Measurements from ENCODE around the gene LRRTM4.
"Not testable (repeated sequence)": the region's sequence is repeated elsewhere in the genome, so short reads cannot be mapped to it uniquely, and the experiment has no call there.

Gene LRRTM4

DNA sequence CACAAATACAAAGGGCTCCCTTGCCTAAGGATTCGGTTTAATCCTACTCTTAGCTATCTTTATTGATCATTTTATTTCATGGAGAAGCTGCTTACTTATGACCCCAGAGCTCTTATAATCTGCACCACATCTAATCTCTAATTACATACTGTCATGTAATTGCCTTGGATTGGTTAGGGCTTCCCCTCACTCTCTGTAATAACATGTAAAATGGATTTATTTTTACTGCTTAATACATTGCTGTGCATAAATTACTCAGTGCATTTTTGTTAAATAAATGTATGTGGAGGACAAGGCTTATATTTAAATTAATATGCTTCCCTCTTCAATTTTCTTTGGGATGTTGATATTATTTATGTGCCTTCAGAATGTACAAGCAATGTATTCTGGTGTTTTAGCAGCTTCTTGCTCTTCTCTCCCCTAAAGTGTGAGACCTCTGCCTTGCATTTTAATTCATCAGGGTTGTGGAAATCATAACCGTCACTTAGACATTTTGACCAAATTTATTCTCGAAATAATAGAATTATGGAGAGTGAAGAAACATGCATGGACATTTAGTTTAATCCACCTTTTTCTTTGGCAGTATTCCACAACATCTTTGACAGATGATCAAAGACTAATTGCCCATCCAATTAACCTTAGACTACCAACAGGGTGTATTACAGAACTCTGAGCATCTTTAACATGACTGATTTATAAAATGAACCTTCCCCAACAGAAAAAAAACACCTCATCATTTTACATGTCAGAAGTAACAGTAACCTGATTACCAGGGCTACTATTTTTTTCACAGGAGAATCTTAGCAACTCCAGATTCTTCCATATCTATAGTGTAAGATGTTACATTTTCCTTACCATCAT lies 692.6 kb downstream of the LRRTM4 start:
- peak in 1 of 3 experiments; percentile 28 for DNase-seq

- peak in 1 of 3 experiments; percentile 15 for DNase-seq
Measured at GRCh38 chr2:76826691-76827090, 695.5 kb downstream of the LRRTM4 start.

- DNase-seq = no peak
Measured at GRCh38 chr2:76825140-76825970, 696.8 kb downstream of the LRRTM4 start.

DNA sequence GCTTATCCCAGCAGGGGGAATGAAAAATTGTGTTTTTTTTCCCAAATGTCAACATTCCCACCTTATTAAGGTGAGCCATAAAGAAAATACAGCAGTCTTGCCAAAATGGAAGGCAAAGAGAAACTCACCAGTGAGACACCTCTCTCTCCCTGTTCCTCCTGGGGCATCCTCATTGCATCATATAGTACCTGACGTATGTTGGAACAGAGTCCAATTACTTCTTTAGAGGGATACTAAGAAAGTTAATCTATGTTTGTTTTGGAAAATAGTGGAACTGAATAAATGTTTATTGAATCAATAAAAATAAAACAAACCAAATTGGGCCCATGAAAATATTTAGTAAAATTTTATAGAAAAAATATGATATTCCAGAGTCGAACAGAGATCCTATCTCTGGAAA lies 700.4 kb downstream of the LRRTM4 start:
- DNase-seq = no peak

DNA sequence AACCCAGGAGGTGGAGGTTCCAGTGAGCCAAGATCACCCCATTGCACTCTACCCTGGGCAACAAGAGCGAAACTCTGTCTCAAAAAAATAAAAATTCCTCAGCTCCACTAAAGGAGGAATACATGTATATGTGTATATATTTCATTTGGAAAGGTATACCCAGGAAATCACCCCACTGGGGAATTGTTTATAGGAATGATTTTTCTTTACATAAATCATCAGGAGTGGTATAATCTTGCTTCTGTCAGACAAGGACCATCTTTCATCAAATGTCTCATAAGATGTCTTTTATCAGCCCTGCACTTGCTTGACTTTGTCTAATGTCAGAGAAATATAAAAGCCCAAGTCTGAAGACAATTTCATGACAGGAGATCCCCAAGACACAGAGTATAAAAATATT lies 709.1 kb downstream of the LRRTM4 start:
- no peak for DNase-seq

- DNase-seq = peak in 1 of 3 experiments; percentile 74
Measured at GRCh38 chr2:76812156-76812555, 710.0 kb downstream of the LRRTM4 start.

DNA sequence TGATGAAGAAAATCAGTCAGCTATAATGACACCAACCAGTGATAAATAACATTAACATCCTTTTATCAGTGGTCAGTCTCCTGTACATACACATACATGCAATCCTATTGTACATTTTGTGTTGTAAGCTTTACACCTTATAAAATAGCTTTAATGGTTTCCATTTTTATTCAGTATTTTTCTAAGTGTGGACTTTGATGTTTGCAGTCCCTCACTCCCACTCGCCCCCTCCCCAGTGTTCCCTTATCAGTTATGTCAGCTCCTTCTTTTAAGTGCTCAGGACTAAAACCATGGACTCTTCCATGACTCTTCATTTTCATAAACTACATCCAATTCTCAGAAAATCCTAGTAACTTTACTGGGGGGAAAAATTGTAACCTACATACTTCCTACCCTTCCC lies 713.0 kb downstream of the LRRTM4 start:
- no peak for DNase-seq

DNA sequence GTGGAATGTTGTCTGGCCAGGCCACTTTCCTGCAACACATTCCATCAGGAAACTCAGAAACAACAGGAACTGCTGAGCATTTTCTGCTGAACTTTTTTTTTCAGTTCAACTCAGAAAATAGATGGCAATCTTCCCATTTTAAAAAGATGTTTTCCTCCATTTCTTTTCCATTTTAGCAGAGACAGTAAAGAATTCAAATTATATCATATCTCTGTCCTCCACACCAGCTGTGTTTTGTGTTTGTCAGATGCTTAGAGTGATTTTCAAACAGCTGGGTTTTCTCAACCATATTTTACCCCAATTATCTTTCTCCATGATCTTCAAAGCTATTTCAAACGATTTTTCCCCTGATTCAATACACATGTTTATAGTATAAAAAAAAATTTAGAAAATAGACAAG lies 713.4 kb downstream of the LRRTM4 start:
- DNase-seq = no peak

DNA sequence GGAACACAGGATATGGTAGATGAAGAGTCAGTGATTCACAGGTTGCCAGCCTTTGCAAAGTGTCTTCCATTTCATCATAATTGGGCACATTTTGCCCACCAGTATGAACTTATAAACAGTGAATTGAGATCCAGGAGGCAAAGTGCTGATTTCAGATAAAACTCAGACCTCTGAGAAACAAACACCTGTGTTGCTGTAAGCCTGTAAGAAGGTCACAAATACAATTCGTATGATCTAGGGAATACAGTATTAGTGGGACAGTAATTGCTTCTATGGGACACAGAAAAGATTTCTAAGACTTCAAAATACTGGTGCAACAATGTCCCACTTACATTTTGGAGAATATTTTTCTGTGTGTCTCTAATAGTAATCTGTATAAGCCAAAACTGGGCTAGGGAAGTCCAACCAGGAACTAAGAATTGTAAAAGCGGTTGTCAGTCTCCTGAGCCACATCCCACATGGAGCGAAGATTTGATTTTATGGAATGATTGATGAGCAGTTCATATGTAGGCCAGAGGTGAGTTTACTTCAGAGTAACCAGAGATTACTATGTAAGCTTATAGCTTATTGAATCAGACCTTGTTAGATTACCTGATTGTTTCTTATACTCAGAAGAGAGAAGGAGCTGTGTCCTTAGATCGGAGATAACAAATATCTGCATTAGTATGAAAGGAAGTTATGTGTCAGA lies 728.4 kb downstream of the LRRTM4 start:
- no peak for DNase-seq

GRCh38 chr2:76781313-76781712 lies 740.9 kb downstream of the LRRTM4 start:
- not testable (repeated sequence) for DNase-seq

- no peak for DNase-seq
Measured at GRCh38 chr2:76763276-76763675, 758.9 kb downstream of the LRRTM4 start.

GRCh38 chr2:76760367-76760704 lies 761.8 kb downstream of the LRRTM4 start:
- DNase-seq = no peak

- DNase-seq = no peak
Measured at GRCh38 chr2:76759634-76760366, 762.4 kb downstream of the LRRTM4 start.

DNA sequence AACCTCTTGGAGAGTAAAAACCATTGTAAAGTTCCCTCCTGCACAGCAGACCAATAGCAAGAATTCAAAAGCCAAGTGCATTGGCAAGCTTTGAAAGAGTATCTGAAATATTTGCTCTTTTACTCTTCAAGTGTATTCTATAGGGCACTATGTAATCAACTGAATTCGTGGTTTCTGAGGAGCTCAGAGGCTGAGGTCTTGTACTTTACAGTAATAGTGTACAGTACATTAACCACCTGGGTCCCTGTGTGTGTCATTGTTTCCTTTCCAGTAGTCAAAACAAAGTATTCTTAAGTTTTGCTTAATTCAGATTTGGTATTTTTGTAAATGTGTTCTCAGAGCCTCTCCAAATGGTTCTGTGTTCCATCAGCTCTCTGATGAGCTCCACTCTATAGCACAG lies 769.7 kb downstream of the LRRTM4 start:
- DNase-seq = peak; percentile 24 to 94 (median 70)

GRCh38 chr2:76749858-76750257 lies 772.3 kb downstream of the LRRTM4 start:
- DNase-seq = no peak

DNA sequence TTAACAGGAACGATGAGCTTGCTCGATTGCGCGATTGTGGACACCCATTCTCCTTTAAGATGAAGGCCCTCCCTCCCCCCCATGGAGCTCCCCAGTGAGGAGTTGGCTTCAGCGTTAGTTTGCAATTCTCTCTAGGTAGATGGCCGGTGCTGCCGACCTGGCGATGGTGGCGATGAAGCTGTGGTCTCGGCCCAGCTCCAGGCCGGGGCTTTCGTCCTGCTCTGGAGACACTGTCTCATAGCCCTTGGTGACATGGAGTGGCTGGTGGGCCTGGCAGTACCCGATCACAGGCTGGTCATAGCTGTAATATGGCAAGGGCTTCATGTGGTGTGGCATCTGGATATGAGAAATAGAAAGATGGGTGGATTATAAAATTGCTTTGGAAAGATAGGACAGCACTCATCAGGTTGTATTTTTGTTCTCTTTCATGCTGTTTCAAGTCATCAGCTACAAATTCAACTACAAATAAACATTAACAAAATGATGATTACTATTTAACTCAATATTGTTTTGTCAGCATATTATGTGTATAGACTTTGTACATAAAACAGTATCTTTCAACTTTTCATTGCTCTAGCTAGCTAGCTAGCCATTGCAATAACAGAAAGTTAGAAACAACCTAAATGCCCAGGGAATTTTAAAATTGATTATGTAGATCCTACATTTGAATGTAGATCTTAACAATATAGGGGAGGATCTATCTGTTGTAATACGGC lies 773.4 kb downstream of the LRRTM4 start:
- DNase-seq = no peak

DNA sequence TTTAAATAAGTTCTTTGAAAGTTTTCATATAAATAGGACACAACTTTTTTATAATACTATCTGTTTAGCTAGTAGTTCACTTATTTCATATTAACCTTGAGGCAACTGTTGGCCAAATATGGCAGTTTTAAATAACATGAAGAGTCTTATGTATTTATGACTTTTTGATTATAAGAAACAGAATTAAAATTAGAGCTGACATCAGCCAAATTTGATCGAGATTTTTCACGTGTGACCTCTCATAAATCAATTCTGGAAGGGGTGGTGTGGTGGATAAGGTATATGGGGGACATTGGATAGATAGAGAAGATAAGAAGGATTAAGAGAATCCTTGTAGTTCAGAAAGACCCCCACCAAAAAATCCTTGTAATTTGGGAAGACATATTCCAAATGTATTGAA lies 776.6 kb downstream of the LRRTM4 start:
- no peak for DNase-seq

- no peak for DNase-seq
Measured at GRCh38 chr2:76737607-76738006, 784.6 kb downstream of the LRRTM4 start.

GRCh38 chr2:76733736-76734135 lies 788.4 kb downstream of the LRRTM4 start:
- no peak for DNase-seq

GRCh38 chr2:76731157-76731556 lies 791.0 kb downstream of the LRRTM4 start:
- DNase-seq = no peak

- no peak for DNase-seq
Measured at GRCh38 chr2:76730021-76730420, 792.2 kb downstream of the LRRTM4 start.

DNA sequence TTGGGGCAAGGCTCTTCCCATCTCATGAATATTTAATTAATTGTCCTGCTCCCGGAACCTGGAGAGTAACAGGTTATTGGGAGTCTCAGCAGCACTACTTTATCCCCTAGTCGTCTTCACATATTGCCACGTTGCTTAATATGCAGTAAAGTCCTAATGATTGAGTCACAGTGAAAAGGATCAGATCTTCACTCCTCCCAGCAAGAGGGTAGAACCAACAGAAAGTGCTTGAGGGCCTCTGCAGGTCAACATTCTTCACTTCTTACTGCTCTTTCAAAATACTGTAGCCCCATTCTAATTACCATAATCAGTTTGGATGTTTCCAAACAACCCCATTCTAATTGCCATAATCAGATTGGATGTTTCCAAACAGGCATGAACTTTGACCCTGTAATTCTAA lies 801.0 kb downstream of the LRRTM4 start:
- no peak for DNase-seq
